ENCODE data around the gene TUFT1. TPM values are rescaled to one million over a fixed set of nuclear protein-coding genes. Genes with fewer than 3 reads are reported as not detected.

The TUFT1 gene
- total RNA-seq, 1 donor = 5.4 TPM

DNA sequence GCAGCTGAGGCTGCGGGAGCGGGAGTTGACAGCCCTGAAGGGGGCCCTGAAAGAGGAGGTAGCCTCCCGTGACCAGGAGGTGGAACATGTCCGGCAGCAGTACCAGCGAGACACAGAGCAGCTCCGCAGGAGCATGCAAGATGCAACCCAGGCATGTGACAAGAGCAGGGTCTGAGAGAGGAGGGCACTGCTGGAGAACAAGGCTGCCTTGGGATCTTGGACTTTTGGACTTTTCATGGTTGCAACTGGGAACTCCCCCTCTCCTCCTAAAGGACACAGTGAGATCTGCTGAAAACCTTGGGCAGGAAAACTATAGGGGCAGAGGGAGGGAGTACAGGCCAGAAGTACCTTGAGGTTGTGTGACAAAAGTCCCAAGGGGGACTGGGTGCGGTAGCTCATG lies 15.4 kb upstream of the TUFT1 start:
- no peak for DNase-seq (ENCODE audit: low read depth)
- H3K4me3 ChIP-seq (ENCODE audit: low read depth, low read length) = no peak overlapping the region
- TF ChIP-seq, protein P1, sequence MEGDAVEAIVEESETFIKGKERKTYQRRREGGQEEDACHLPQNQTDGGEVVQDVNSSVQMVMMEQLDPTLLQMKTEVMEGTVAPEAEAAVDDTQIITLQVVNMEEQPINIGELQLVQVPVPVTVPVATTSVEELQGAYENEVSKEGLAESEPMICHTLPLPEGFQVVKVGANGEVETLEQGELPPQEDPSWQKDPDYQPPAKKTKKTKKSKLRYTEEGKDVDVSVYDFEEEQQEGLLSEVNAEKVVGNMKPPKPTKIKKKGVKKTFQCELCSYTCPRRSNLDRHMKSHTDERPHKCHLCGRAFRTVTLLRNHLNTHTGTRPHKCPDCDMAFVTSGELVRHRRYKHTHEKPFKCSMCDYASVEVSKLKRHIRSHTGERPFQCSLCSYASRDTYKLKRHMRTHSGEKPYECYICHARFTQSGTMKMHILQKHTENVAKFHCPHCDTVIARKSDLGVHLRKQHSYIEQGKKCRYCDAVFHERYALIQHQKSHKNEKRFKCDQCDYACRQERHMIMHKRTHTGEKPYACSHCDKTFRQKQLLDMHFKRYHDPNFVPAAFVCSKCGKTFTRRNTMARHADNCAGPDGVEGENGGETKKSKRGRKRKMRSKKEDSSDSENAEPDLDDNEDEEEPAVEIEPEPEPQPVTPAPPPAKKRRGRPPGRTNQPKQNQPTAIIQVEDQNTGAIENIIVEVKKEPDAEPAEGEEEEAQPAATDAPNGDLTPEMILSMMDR (IDR thresholded peaks at IDR 0.05; ENCODE audit: insufficient read depth, low read length) = no peak

- DNase-seq (ENCODE audit: low read depth) = no peak
- H3K4me3 ChIP-seq (ENCODE audit: low read depth, low read length) = no peak overlapping the region
- TF ChIP-seq, protein P1 (IDR thresholded peaks at IDR 0.05; ENCODE audit: insufficient read depth, low read length) = no peak
These were observed 13.2 kb upstream of the TUFT1 start for GRCh38 chr1:151526735-151527525.

- TF ChIP-seq, protein P1 (IDR thresholded peaks at IDR 0.05; ENCODE audit: insufficient read depth, low read length) = no peak
- no peak overlapping the region for H3K4me3 ChIP-seq (ENCODE audit: low read depth, low read length)
- no peak for DNase-seq (ENCODE audit: low read depth)
These were observed 10.9 kb upstream of the TUFT1 start for GRCh38 chr1:151529211-151529702.

DNA sequence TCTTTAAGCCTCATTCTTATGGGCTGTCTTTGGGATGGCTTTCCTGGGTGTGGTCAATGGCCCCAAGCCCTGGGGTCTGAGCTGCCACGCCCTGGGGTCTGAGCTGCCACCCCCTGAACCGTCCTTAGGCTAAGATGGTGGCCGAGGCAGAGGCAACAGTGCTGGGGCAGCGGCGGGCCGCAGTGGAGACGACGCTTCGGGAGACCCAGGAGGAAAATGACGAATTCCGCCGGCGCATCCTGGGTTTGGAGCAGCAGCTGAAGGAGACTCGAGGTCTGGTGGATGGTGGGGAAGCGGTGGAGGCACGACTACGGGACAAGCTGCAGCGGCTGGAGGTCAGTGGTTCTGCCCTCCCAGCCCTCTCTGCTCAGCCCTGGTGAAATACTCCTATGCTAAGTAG lies 10.3 kb upstream of the TUFT1 start:
- H3K4me3 ChIP-seq (ENCODE audit: low read depth, low read length) = no peak overlapping the region
- no peak for DNase-seq (ENCODE audit: low read depth)
- TF ChIP-seq, protein P1 (IDR thresholded peaks at IDR 0.05; ENCODE audit: insufficient read depth, low read length) = no peak

DNA sequence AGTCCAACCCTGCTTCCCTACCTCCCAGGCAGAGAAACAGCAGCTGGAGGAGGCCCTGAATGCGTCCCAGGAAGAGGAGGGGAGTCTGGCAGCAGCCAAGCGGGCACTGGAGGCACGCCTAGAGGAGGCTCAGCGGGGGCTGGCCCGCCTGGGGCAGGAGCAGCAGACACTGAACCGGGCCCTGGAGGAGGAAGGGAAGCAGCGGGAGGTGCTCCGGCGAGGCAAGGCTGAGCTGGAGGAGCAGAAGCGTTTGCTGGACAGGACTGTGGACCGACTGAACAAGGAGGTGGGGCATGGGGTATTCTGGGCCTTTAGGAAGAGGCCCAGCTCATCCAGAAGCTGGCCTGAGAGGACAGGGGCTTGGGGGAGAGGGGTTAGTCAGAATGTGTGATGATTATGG lies 9.6 kb upstream of the TUFT1 start:
- TF ChIP-seq, protein P1 (IDR thresholded peaks at IDR 0.05; ENCODE audit: insufficient read depth, low read length) = no peak
- DNase-seq (ENCODE audit: low read depth) = no peak
- no peak overlapping the region for H3K4me3 ChIP-seq (ENCODE audit: low read depth, low read length)

DNA sequence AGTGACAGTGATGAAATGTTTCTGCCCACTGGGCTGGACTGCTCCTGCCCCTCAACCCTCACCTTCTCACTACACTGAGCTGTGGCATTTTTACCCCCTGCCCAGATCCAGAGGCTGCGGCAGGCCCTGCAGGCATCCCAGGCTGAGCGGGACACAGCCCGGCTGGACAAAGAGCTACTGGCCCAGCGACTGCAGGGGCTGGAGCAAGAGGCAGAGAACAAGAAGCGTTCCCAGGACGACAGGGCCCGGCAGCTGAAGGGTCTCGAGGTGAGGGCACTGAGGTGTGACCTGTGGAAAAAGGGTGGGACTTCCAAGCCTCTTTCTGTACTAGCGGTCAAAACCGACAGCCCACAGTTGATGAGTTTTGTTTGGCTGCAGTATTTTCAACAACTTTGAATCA lies 6.2 kb upstream of the TUFT1 start:
- DNase-seq (ENCODE audit: low read depth) = no peak
- TF ChIP-seq, protein P1 (IDR thresholded peaks at IDR 0.05; ENCODE audit: insufficient read depth, low read length) = no peak
- no peak overlapping the region for H3K4me3 ChIP-seq (ENCODE audit: low read depth, low read length)

Data from fibroblast of the aortic adventitia (primary cell).